Measurements from ENCODE around the gene NAV2. TPM values are rescaled to one million over a fixed set of nuclear protein-coding genes. Genes with fewer than 3 reads are reported as not detected.

Gene NAV2
- total and polyA plus RNA-seq, 4 donors = 5.0 to 250 (median 51.4) TPM

DNA sequence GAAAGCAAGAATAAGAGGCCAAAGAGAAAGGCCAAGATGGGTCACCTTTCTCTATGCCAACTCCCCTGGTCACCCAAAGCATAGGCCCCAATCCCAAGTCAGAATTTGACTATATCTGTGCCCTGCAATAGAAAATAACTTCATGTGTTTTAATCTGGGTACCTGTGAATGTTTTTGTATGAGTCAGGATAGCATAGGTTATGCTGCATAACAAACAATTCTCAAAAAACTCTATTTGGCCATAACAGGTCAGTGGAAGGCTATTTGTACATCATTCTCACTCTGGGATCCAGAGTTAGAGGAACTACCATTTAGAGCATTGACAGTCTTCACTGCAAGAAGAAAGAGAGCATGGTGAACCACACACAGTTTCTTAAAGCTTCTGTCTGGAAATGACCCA is 280.4 kb downstream of the NAV2 start:
- Histone ChIP-seq H3K4me1 (ENCODE audit: control insufficient read depth in 1 of 2, insufficient read depth in 2 of 2, low read length in 2 of 2) (peaks cover 5 to 9% of the 10 kb centered on the region in 2 donors), H3K36me3 (ENCODE audit: control insufficient read depth in 1 of 2, insufficient read depth in 2 of 2, low read length in 1 of 2) (peaks cover 0 to 3% of the 10 kb centered on the region in 2 donors), H3K27ac (ENCODE audit: low read depth in 1 of 2, low read length in 2 of 2) (no peak overlapping the region), H3K27me3 (ENCODE audit: control insufficient read depth in 1 of 2, insufficient read depth in 2 of 2, low read length in 1 of 2) (no peaks in the 10 kb centered on the region), H3K9me3 (ENCODE audit: control insufficient read depth, low read length) (no peaks in the 10 kb centered on the region), H3K4me3 (ENCODE audit: low read length in 2 of 2) (no peak overlapping the region)
- intact Hi-C loops (cut with DNase I) = no loop called here
- no peak for ATAC-seq (ENCODE audit: low FRiP score)
- no peak for DNase-seq

DNA sequence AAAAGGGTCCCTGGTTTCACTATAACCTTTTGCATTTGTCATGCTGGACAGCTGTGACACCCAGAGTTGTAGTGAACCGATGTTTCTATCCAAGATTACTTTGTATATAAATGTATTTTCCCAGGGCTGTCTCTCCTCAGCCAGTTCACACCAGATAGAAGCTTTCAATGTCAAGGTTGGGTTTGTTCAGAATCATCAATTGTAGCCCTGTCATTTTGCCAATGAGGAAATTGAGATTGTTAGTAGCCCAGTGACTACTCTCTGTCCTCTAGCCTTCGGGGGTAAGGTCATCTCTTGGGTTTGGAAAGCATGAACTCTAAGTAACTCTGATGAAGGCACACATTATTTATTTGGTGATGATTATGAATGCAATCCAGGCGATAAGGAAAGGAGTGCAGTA is 282.0 kb downstream of the NAV2 start:
- DNase-seq = no peak
- no peak overlapping the region for H3K4me3 ChIP-seq (ENCODE audit: low read length in 2 of 2)
- no peaks in the 10 kb centered on the region for H3K27me3 ChIP-seq (ENCODE audit: control insufficient read depth in 1 of 2, insufficient read depth in 2 of 2, low read length in 1 of 2)
- WGBS, 2 donors = 54 to 58% methylated on average over 3 of the region's 3 CpGs
- peak overlapping the region in 1 of 2 donors; percentile 36 for H3K27ac ChIP-seq (ENCODE audit: low read depth in 1 of 2, low read length in 2 of 2)
- H3K36me3 ChIP-seq (ENCODE audit: control insufficient read depth in 1 of 2, insufficient read depth in 2 of 2, low read length in 1 of 2) = peaks cover 3 to 6% of the 10 kb centered on the region in 2 donors
- H3K9me3 ChIP-seq (ENCODE audit: control insufficient read depth, low read length) = no peaks in the 10 kb centered on the region
- intact Hi-C loops (cut with DNase I) = no loop called here
- H3K4me1 ChIP-seq (ENCODE audit: control insufficient read depth in 1 of 2, insufficient read depth in 2 of 2, low read length in 2 of 2) = peaks cover 4 to 9% of the 10 kb centered on the region in 2 donors
- no peak for ATAC-seq (ENCODE audit: low FRiP score)

GRCh38 chr11:19995145-19995544 is 282.5 kb downstream of the NAV2 start:
- H3K4me3 ChIP-seq (ENCODE audit: low read length in 2 of 2) = no peak overlapping the region
- WGBS, 2 donors = 50 to 51% methylated on average over 4 of the region's 4 CpGs
- ATAC-seq (ENCODE audit: low FRiP score) = no peak
- no peaks in the 10 kb centered on the region for H3K9me3 ChIP-seq (ENCODE audit: control insufficient read depth, low read length)
- peak overlapping the region in 1 of 2 donors; percentile 36 for H3K27ac ChIP-seq (ENCODE audit: low read depth in 1 of 2, low read length in 2 of 2)
- peaks cover 3 to 6% of the 10 kb centered on the region in 2 donors for H3K36me3 ChIP-seq (ENCODE audit: control insufficient read depth in 1 of 2, insufficient read depth in 2 of 2, low read length in 1 of 2)
- no peak for DNase-seq
- H3K27me3 ChIP-seq (ENCODE audit: control insufficient read depth in 1 of 2, insufficient read depth in 2 of 2, low read length in 1 of 2) = no peaks in the 10 kb centered on the region
- peaks cover 4 to 9% of the 10 kb centered on the region in 2 donors for H3K4me1 ChIP-seq (ENCODE audit: control insufficient read depth in 1 of 2, insufficient read depth in 2 of 2, low read length in 2 of 2)
- intact Hi-C loops (cut with DNase I) = no loop called here

DNA sequence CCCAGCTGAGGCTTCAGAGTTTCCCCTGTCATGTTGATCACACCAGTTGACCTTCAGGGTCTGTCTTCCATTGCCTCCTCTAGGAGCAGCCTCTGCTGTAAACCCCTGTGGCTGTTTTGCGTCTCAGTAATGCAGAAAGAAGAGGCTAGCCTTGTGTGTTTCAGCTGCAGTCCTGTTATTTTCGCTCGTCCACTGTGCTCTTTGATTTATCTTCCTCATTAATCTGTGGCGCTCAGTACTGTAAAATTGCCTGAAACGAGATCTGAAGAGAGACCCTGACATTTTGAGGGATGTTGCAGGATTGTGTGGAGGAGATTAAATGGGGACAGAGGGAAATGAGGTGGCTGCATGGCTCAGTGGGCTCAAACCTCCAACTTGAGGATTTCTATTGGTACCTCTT is 283.9 kb downstream of the NAV2 start:
- WGBS, 2 donors = 80 to 82% methylated on average over 5 of the region's 5 CpGs
- ATAC-seq (ENCODE audit: low FRiP score) (no peak), DNase-seq (no peak)
- Histone ChIP-seq H3K9me3 (ENCODE audit: control insufficient read depth, low read length) (no peaks in the 10 kb centered on the region), H3K27ac (ENCODE audit: low read depth in 1 of 2, low read length in 2 of 2) (no peak overlapping the region), H3K36me3 (ENCODE audit: control insufficient read depth in 1 of 2, insufficient read depth in 2 of 2, low read length in 1 of 2) (peaks cover 3 to 8% of the 10 kb centered on the region in 2 donors), H3K4me1 (ENCODE audit: control insufficient read depth in 1 of 2, insufficient read depth in 2 of 2, low read length in 2 of 2) (peaks cover 4 to 9% of the 10 kb centered on the region in 2 donors), H3K4me3 (ENCODE audit: low read length in 2 of 2) (no peak overlapping the region), H3K27me3 (ENCODE audit: control insufficient read depth in 1 of 2, insufficient read depth in 2 of 2, low read length in 1 of 2) (no peaks in the 10 kb centered on the region)
- intact Hi-C loops (cut with DNase I) = no loop called here

- WGBS, 2 donors = 40% methylated on average over 3 of the region's 3 CpGs
- no peak for DNase-seq
- no peaks in the 10 kb centered on the region for H3K9me3 ChIP-seq (ENCODE audit: control insufficient read depth, low read length)
- no peak for ATAC-seq (ENCODE audit: low FRiP score)
- no peaks in the 10 kb centered on the region for H3K27me3 ChIP-seq (ENCODE audit: control insufficient read depth in 1 of 2, insufficient read depth in 2 of 2, low read length in 1 of 2)
- peaks cover under 1 to 5% of the 10 kb centered on the region in 2 donors for H3K4me1 ChIP-seq (ENCODE audit: control insufficient read depth in 1 of 2, insufficient read depth in 2 of 2, low read length in 2 of 2)
- peaks cover 5 to 12% of the 10 kb centered on the region in 2 donors for H3K36me3 ChIP-seq (ENCODE audit: control insufficient read depth in 1 of 2, insufficient read depth in 2 of 2, low read length in 1 of 2)
- H3K27ac ChIP-seq (ENCODE audit: low read depth in 1 of 2, low read length in 2 of 2) = no peak overlapping the region
- intact Hi-C loops (cut with DNase I) = no loop called here
- H3K4me3 ChIP-seq (ENCODE audit: low read length in 2 of 2) = no peak overlapping the region
These were observed 287.3 kb downstream of the NAV2 start for GRCh38 chr11:20000022-20000350.

GRCh38 chr11:20000351-20001134 is 287.9 kb downstream of the NAV2 start:
- Histone ChIP-seq H3K27ac (ENCODE audit: low read depth in 1 of 2, low read length in 2 of 2) (no peak overlapping the region), H3K36me3 (ENCODE audit: control insufficient read depth in 1 of 2, insufficient read depth in 2 of 2, low read length in 1 of 2) (peaks cover 5 to 12% of the 10 kb centered on the region in 2 donors), H3K4me1 (ENCODE audit: control insufficient read depth in 1 of 2, insufficient read depth in 2 of 2, low read length in 2 of 2) (no peaks in the 10 kb centered on the region), H3K9me3 (ENCODE audit: control insufficient read depth, low read length) (no peaks in the 10 kb centered on the region), H3K4me3 (ENCODE audit: low read length in 2 of 2) (no peak overlapping the region), H3K27me3 (ENCODE audit: control insufficient read depth in 1 of 2, insufficient read depth in 2 of 2, low read length in 1 of 2) (no peaks in the 10 kb centered on the region)
- DNase-seq (no peak), ATAC-seq (ENCODE audit: low FRiP score) (no peak)
- WGBS, 2 donors = 39 to 44% methylated on average over 13 of the region's 13 CpGs
- intact Hi-C loops (cut with DNase I) = no loop called here

- Histone ChIP-seq H3K4me3 (ENCODE audit: low read length in 2 of 2) (no peak overlapping the region), H3K4me1 (ENCODE audit: control insufficient read depth in 1 of 2, insufficient read depth in 2 of 2, low read length in 2 of 2) (peaks cover 4 to 6% of the 10 kb centered on the region in 2 donors), H3K9me3 (ENCODE audit: control insufficient read depth, low read length) (no peaks in the 10 kb centered on the region), H3K36me3 (ENCODE audit: control insufficient read depth in 1 of 2, insufficient read depth in 2 of 2, low read length in 1 of 2) (peaks cover 3 to 13% of the 10 kb centered on the region in 2 donors), H3K27ac (ENCODE audit: low read depth in 1 of 2, low read length in 2 of 2) (peak overlapping the region in 1 of 2 donors; percentile 49), H3K27me3 (ENCODE audit: control insufficient read depth in 1 of 2, insufficient read depth in 2 of 2, low read length in 1 of 2) (no peaks in the 10 kb centered on the region)
- no peak for DNase-seq
- intact Hi-C loops (cut with DNase I) = no loop called here
- WGBS, 2 donors = 67 to 68% methylated on average over 12 of the region's 12 CpGs
- no peak for ATAC-seq (ENCODE audit: low FRiP score)
These were observed 289.9 kb downstream of the NAV2 start for GRCh38 chr11:20002312-20003216.

DNA sequence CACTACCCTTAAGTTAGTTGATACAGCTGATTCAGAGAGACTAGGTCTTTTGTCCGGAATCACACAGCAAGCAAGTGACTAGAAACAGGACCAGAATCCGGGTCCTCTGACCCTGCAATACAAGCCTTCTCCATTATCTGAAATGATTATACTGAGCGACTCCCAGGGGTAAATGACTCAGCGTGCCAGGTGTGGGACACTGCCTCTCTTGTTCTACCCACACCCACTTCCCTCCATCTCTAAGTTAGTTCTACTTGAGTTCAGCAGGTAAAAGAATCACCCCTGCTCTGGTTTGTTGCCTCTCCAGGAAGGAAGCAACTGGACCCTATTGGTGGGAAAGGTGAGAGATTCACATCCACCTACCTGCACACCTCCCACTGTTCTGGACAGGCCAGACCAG is 290.7 kb downstream of the NAV2 start:
- intact Hi-C loops (cut with DNase I) = no loop called here
- peaks cover 3 to 10% of the 10 kb centered on the region in 2 donors for H3K36me3 ChIP-seq (ENCODE audit: control insufficient read depth in 1 of 2, insufficient read depth in 2 of 2, low read length in 1 of 2)
- H3K4me1 ChIP-seq (ENCODE audit: control insufficient read depth in 1 of 2, insufficient read depth in 2 of 2, low read length in 2 of 2) = peaks cover 4 to 7% of the 10 kb centered on the region in 2 donors
- WGBS, 2 donors = 92% methylated on average over 4 of the region's 4 CpGs
- H3K9me3 ChIP-seq (ENCODE audit: control insufficient read depth, low read length) = no peaks in the 10 kb centered on the region
- no peaks in the 10 kb centered on the region for H3K27me3 ChIP-seq (ENCODE audit: control insufficient read depth in 1 of 2, insufficient read depth in 2 of 2, low read length in 1 of 2)
- H3K4me3 ChIP-seq (ENCODE audit: low read length in 2 of 2) = no peak overlapping the region
- DNase-seq (no peak), ATAC-seq (ENCODE audit: low FRiP score) (no peak)
- H3K27ac ChIP-seq (ENCODE audit: low read depth in 1 of 2, low read length in 2 of 2) = peak overlapping the region in 1 of 2 donors; percentile 30
